Kidney epithelial cell (primary cell): ENCODE data around the gene UGT1A1. TPM values are rescaled to one million over a fixed set of nuclear protein-coding genes. Genes with fewer than 3 reads are reported as not detected.

Experiments used
- DNase-seq: peaks from one replicate; pipeline ENCODE4 v3.0.0-alpha.2; 2010; ENCODE audit warnings: low read depth
- H3K27me3 ChIP-seq: 2 replicates; pipeline ENCODE4 v1.6.0; 2011; ENCODE audit warnings: low read length; ENCODE audit not compliant: control insufficient read depth, insufficient read depth
- H3K36me3 ChIP-seq: 2 replicates; pipeline ENCODE4 v1.5.1; 2011; ENCODE audit warnings: low read length; ENCODE audit not compliant: control insufficient read depth, insufficient read depth
- H3K4me3 ChIP-seq: 2 replicates; pipeline ENCODE4 v1.5.1; 2011; ENCODE audit warnings: low read depth, mild to moderate bottlenecking, control low read depth, low read length
- total RNA-seq: library from RNA; depleted of rRNA; stranded (reverse); fragments of >200 nt; gene quantifications from 2 replicates; pipeline ENCODE4 v1.2.3, GENCODE V29; 2015
- TF ChIP-seq, protein P1 (sequence below): IDR thresholded peaks from 2 replicates; pipeline ENCODE4 v1.5.1; 2011; ENCODE audit warnings: mild to moderate bottlenecking, moderate library complexity, low read length, control low read depth, inconsistent platforms; ENCODE audit not compliant: insufficient read depth, poor library complexity, severe bottlenecking

Gene UGT1A1
- total RNA-seq, 1 donor from 2014 or later = not detected

DNA sequence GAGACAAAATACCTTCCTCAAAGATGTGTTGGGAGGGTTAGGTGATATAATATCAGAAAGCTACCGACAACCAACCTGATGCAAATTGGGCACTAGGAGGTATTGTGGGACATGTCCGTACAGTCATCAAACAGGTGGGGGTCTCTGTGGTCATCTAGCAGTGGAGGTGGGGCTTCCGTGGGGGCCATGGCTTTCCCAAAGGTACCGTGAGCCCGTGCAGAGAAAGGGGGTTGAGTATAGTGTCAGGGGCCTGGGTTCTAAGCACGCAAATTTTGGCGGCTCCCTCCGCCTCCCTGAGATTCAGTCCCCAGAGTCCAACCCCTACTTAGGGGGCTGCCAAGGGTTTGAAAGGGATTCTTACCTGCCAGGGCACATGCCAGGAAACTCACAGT lies 61.6 kb downstream of the UGT1A1 start:
- no peak for DNase-seq
- Histone ChIP-seq H3K36me3 (no peaks in the 10 kb centered on the region), H3K27me3 (no peaks in the 10 kb centered on the region), H3K4me3 (no peak overlapping the region)
- TF ChIP-seq, protein P1, sequence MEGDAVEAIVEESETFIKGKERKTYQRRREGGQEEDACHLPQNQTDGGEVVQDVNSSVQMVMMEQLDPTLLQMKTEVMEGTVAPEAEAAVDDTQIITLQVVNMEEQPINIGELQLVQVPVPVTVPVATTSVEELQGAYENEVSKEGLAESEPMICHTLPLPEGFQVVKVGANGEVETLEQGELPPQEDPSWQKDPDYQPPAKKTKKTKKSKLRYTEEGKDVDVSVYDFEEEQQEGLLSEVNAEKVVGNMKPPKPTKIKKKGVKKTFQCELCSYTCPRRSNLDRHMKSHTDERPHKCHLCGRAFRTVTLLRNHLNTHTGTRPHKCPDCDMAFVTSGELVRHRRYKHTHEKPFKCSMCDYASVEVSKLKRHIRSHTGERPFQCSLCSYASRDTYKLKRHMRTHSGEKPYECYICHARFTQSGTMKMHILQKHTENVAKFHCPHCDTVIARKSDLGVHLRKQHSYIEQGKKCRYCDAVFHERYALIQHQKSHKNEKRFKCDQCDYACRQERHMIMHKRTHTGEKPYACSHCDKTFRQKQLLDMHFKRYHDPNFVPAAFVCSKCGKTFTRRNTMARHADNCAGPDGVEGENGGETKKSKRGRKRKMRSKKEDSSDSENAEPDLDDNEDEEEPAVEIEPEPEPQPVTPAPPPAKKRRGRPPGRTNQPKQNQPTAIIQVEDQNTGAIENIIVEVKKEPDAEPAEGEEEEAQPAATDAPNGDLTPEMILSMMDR = no peak

DNA sequence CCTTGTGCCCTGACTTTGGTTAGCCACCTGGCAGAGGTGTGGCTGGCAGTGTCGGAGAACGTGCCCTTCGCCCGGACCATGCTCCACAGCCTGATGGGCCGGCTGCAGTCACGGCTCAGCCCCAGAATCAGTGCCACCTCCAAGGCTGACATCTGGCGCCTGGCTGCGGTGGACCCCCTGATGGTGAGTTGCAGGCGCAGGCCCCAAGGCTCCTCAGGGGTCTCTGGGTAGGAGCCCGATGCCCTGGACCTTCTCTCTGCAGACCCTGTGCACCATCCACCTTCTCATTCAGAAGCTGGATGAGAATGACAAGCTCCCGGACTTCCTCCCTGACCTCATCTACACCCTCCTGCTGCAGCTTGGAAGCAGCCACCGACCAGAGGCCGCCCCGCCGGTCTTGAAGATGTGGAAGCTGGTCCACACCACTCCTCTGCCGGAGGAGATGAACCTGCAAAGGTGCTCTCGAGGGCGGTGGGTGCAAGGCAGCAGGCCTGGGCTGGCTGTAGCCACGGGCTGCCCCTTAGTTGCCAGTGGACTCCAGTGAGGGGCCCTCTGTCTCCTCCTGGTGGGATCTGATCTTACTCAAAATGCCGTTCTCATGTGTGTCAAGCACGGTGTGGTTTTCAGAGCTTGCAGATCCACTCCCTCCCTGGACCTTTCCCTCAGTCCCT lies 62.2 kb downstream of the UGT1A1 start:
- DNase-seq = no peak
- Histone ChIP-seq H3K27me3 (no peaks in the 10 kb centered on the region), H3K36me3 (no peaks in the 10 kb centered on the region), H3K4me3 (no peak overlapping the region)
- TF ChIP-seq, protein P1 = no peak

Other genes with a start within 250 kb of the UGT1A1 start
- gene USP40, start 193.5 kb upstream of the UGT1A1 start, total RNA-seq = 46.9 and 49.8 TPM in 2 replicates
- not detected in 2 replicates for gene UGT1A8, start 142.6 kb upstream of the UGT1A1 start, total RNA-seq
- gene UGT1A10, start 123.8 kb upstream of the UGT1A1 start, total RNA-seq = not detected in 2 replicates
- gene UGT1A9, start 88.4 kb upstream of the UGT1A1 start, total RNA-seq = not detected in 2 replicates
- gene UGT1A7, start 78.4 kb upstream of the UGT1A1 start, total RNA-seq = not detected in 2 replicates
- 0.13 and 0.27 TPM in 2 replicates for gene UGT1A6, start 67.4 kb upstream of the UGT1A1 start, total RNA-seq
- not detected in 2 replicates for gene UGT1A5, start 47.4 kb upstream of the UGT1A1 start, total RNA-seq
- not detected in 2 replicates for gene UGT1A4, start 41.5 kb upstream of the UGT1A1 start, total RNA-seq
- not detected in 2 replicates for gene UGT1A3, start 31.2 kb upstream of the UGT1A1 start, total RNA-seq
- not detected in 2 replicates for gene MROH2A, start 18.1 kb downstream of the UGT1A1 start, total RNA-seq
- 6.5 and 13.4 TPM in 2 replicates for gene HJURP, start 94.3 kb downstream of the UGT1A1 start, total RNA-seq
- gene TRPM8, start 157.1 kb downstream of the UGT1A1 start, total RNA-seq = 0.07 and 0.96 TPM in 2 replicates